ENCODE measurements around the gene MLC1.

The MLC1 gene

DNA sequence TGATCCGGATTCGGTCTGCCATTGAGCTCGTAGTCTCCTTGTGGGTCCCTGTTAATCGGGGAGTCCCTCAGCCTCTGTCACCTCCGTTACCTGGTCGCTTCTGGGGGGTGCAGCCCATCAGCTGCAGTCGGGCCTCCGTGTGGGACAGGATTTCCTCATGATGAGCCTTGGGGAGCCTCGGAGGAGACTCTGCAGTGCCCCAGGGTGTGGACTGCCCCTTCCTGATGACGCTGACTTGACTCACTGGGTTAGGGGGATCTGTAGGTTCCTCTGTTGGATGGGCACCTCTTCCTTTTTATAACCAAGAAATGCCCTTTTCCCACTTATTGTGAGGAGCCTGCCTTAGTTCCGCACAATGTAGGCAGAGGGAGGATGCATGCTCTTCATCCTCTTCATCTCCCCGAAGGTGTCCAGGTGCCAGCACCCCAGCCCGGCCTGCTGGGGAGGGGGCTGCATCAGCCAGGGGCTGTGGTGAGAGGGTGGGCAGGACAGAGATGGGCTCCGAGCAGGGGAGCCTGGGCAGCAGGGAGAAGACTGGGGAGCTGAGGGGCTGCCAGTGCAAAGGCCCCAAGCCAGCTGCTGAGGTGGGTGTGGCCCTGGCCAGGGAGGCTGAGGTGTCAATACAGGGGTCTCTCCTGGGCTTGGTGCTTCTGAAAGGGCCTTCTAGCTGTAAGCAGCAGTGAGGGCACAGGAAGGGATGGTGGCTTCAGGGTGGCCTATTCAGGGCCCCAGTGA, 13.6 kb downstream of the MLC1 start:
- H3K79me2 ChIP-seq (ENCODE audit: insufficient read depth, low read depth), result no peaks in the 10 kb centered on the region
- no peaks in the 10 kb centered on the region for H3K4me1 ChIP-seq (ENCODE audit: low read depth, poor library complexity, severe bottlenecking)
- H2AFZ ChIP-seq (ENCODE audit: low read depth), result no peak overlapping the region
- H3K4me3 ChIP-seq (IDR thresholded peaks at IDR 0.05; ENCODE audit: insufficient read depth, low read depth, low read length), result no peak overlapping the region
- no peak overlapping the region for H3K27ac ChIP-seq
- H4K20me1 ChIP-seq (ENCODE audit: insufficient read depth), result no peaks in the 10 kb centered on the region
- TF ChIP-seq, protein P1, sequence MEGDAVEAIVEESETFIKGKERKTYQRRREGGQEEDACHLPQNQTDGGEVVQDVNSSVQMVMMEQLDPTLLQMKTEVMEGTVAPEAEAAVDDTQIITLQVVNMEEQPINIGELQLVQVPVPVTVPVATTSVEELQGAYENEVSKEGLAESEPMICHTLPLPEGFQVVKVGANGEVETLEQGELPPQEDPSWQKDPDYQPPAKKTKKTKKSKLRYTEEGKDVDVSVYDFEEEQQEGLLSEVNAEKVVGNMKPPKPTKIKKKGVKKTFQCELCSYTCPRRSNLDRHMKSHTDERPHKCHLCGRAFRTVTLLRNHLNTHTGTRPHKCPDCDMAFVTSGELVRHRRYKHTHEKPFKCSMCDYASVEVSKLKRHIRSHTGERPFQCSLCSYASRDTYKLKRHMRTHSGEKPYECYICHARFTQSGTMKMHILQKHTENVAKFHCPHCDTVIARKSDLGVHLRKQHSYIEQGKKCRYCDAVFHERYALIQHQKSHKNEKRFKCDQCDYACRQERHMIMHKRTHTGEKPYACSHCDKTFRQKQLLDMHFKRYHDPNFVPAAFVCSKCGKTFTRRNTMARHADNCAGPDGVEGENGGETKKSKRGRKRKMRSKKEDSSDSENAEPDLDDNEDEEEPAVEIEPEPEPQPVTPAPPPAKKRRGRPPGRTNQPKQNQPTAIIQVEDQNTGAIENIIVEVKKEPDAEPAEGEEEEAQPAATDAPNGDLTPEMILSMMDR (conservative IDR thresholded peaks at IDR 0.05; ENCODE audit: low read depth, low read length), result no peak
- H3K27me3 ChIP-seq (ENCODE audit: insufficient read depth, low read depth), result peaks cover 7% of the 10 kb centered on the region; the same call in 1 of the 2 replicates
- no peaks in the 10 kb centered on the region for H3K36me3 ChIP-seq (ENCODE audit: insufficient read depth)
- H3K4me2 ChIP-seq, result no peak overlapping the region
- H3K9ac ChIP-seq, result no peak overlapping the region

GRCh38 chr22:50070366-50070765, 14.9 kb downstream of the MLC1 start:
- Histone ChIP-seq H4K20me1 (ENCODE audit: insufficient read depth) (no peaks in the 10 kb centered on the region), H3K4me3 (IDR thresholded peaks at IDR 0.05; ENCODE audit: insufficient read depth, low read depth, low read length) (no peak overlapping the region), H3K9ac (no peak overlapping the region), H3K79me2 (ENCODE audit: insufficient read depth, low read depth) (no peaks in the 10 kb centered on the region), H3K27me3 (ENCODE audit: insufficient read depth, low read depth) (peaks cover 7% of the 10 kb centered on the region; the same call in 1 of the 2 replicates), H3K4me2 (no peak overlapping the region), H3K27ac (no peak overlapping the region), H3K36me3 (ENCODE audit: insufficient read depth) (no peaks in the 10 kb centered on the region), H2AFZ (ENCODE audit: low read depth) (no peak overlapping the region), H3K4me1 (ENCODE audit: low read depth, poor library complexity, severe bottlenecking) (no peaks in the 10 kb centered on the region)
- TF ChIP-seq, protein P1 (conservative IDR thresholded peaks at IDR 0.05; ENCODE audit: low read depth, low read length), result no peak

DNA sequence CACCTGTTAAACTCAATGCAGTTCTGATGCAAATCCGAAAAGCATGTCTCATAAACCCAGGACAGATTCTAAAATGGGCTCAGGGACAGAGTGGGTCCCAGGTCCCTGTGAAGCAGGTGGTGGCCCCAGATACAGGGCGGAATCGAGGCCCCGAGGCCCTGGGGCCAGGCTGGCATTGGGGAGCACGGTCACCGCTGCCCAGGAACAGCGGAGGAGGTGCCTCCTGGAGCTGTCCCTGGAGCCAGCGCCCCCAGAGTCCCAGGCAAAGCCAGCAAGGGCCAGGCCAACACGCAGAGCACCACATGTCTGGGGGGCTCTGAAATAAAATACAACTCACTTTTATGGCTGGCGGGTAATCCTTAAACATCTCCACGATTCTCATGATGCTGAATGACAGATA, 17.1 kb downstream of the MLC1 start:
- H3K9ac ChIP-seq, result no peak overlapping the region
- peaks cover 7% of the 10 kb centered on the region; the same call in 1 of the 2 replicates for H3K27me3 ChIP-seq (ENCODE audit: insufficient read depth, low read depth)
- no peaks in the 10 kb centered on the region for H3K4me1 ChIP-seq (ENCODE audit: low read depth, poor library complexity, severe bottlenecking)
- H3K36me3 ChIP-seq (ENCODE audit: insufficient read depth), result no peaks in the 10 kb centered on the region
- TF ChIP-seq, protein P1 (conservative IDR thresholded peaks at IDR 0.05; ENCODE audit: low read depth, low read length), result no peak
- H3K27ac ChIP-seq, result no peak overlapping the region
- H2AFZ ChIP-seq (ENCODE audit: low read depth), result no peak overlapping the region
- no peaks in the 10 kb centered on the region for H4K20me1 ChIP-seq (ENCODE audit: insufficient read depth)
- H3K4me2 ChIP-seq, result no peak overlapping the region
- H3K4me3 ChIP-seq (IDR thresholded peaks at IDR 0.05; ENCODE audit: insufficient read depth, low read depth, low read length), result no peak overlapping the region
- H3K79me2 ChIP-seq (ENCODE audit: insufficient read depth, low read depth), result no peaks in the 10 kb centered on the region

DNA sequence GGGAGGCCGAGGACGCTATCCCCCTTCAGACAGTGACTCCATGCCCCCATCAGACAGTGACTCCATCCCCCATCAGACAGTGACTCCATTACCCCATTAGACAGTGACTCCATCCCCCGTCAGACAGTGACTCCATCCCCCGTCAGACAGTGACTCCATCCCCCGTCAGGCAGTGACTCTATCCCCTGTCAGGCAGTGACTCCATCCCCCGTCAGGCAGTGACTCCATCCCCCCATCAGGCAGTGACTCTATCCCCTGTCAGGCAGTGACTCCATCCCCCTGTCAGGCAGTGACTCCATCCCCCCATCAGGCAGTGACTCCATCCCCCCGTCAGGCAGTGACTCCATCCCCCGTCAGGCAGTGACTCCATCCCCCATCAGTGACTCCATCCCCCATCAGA, 18.0 kb downstream of the MLC1 start:
- H3K9ac ChIP-seq, result no peak overlapping the region
- H3K79me2 ChIP-seq (ENCODE audit: insufficient read depth, low read depth), result no peaks in the 10 kb centered on the region
- TF ChIP-seq, protein P1 (conservative IDR thresholded peaks at IDR 0.05; ENCODE audit: low read depth, low read length), result no peak
- H3K4me3 ChIP-seq (IDR thresholded peaks at IDR 0.05; ENCODE audit: insufficient read depth, low read depth, low read length), result no peak overlapping the region
- H4K20me1 ChIP-seq (ENCODE audit: insufficient read depth), result no peaks in the 10 kb centered on the region
- peaks cover 7% of the 10 kb centered on the region; the same call in 1 of the 2 replicates for H3K27me3 ChIP-seq (ENCODE audit: insufficient read depth, low read depth)
- no peaks in the 10 kb centered on the region for H3K4me1 ChIP-seq (ENCODE audit: low read depth, poor library complexity, severe bottlenecking)
- no peak overlapping the region for H2AFZ ChIP-seq (ENCODE audit: low read depth)
- no peaks in the 10 kb centered on the region for H3K36me3 ChIP-seq (ENCODE audit: insufficient read depth)
- H3K4me2 ChIP-seq, result no peak overlapping the region
- H3K27ac ChIP-seq, result no peak overlapping the region
